K562 (cell line): ENCODE results near the gene CMTR1. TPM values are rescaled to one million over a fixed set of nuclear protein-coding genes. Genes with fewer than 3 reads are reported as not detected.

ENCODE experiments used
- ATF3 ChIP-seq, 2 experiments: fragments of 450-650 bp in 1 of 2; sonication (generic) in 1 of 2; formaldehyde crosslinking in 1 of 2; IDR thresholded peaks in 1 of 2; conservative IDR thresholded peaks in 1 of 2; 2 replicates each; pipeline versions ENCODE4 v1.6.1 to v1.8.1; 2016 to 2023; ENCODE audit warnings: mild to moderate bottlenecking in 2 of 2, moderate library complexity in 2 of 2, inconsistent platforms in 1 of 2, missing genetic modification reagents in 1 of 2
- ATF6 ChIP-seq: sonication (generic); formaldehyde crosslinking; IDR thresholded peaks from 2 replicates; pipeline ENCODE4 v1.4.0; 2020; ENCODE audit warnings: mild to moderate bottlenecking, missing genetic modification reagents
- CREB1 ChIP-seq, 2 experiments: sonication (generic) in 1 of 2; formaldehyde crosslinking in 1 of 2; IDR thresholded peaks; 2 replicates each; pipeline versions ENCODE4 v1.6.1 to v1.8.0; 2012 to 2022; ENCODE audit warnings: inconsistent platforms in 1 of 2, mild to moderate bottlenecking in 1 of 2, missing genetic modification reagents in 1 of 2, moderate library complexity in 1 of 2
- MBD2 ChIP-seq: sonication (generic); IDR thresholded peaks from 2 replicates; pipeline ENCODE4 v1.6.1; 2016; ENCODE audit warnings: low read depth, borderline replicate concordance
- MNT ChIP-seq, 2 experiments: fragments of 450-650 bp; conservative IDR thresholded peaks; 2 replicates each; pipeline ENCODE4 v1.6.1; 2017; ENCODE audit warnings: mild to moderate bottlenecking in 2 of 2, moderate library complexity in 2 of 2
- MTA2 ChIP-seq: fragments of 450-650 bp; IDR thresholded peaks from 2 replicates; pipeline ENCODE4 v1.6.1; 2016; ENCODE audit warnings: low read depth
- SNAPC5 ChIP-seq: fragments of 250-450 bp; sonication (Bioruptor Pico); IDR thresholded peaks from 2 replicates; pipeline ENCODE4 v1.8.0; 2021; ENCODE audit warnings: moderate library complexity, mild to moderate bottlenecking, inconsistent platforms
- TEAD1 ChIP-seq, 2 experiments: fragments of 450-650 bp in 1 of 2; sonication (generic) in 1 of 2; formaldehyde crosslinking; IDR thresholded peaks; 2 replicates each; pipeline versions ENCODE4 v1.4.0 to v1.8.0; 2020 to 2022; ENCODE audit warnings: mild to moderate bottlenecking in 2 of 2, missing genetic modification reagents in 1 of 2
- THRA ChIP-seq: fragments of 450-650 bp; IDR thresholded peaks from 2 replicates; pipeline ENCODE4 v1.6.1; 2017; ENCODE audit warnings: mild to moderate bottlenecking, moderate library complexity
- TRIM28 ChIP-seq: fragments of 450-650 bp; IDR thresholded peaks from 2 replicates; pipeline ENCODE4 v1.6.1; 2017
- USF2 ChIP-seq: sonication (generic); formaldehyde crosslinking; IDR thresholded peaks from 2 replicates; pipeline ENCODE4 v1.5.0; 2020; ENCODE audit warnings: missing genetic modification reagents
- YBX1 ChIP-seq: fragments of 450-650 bp; IDR thresholded peaks from 2 replicates; pipeline ENCODE4 v1.7.1; 2016; ENCODE audit warnings: mild to moderate bottlenecking
- ZBTB26 ChIP-seq: fragments of 450-650 bp; formaldehyde crosslinking; IDR thresholded peaks from 2 replicates; pipeline ENCODE4 v1.4.0; 2022; ENCODE audit warnings: missing genetic modification characterization
- ZNF146 ChIP-seq: IDR thresholded peaks from one replicate; pipeline ENCODE4 v1.6.1; 2018; ENCODE audit warnings: missing compliant biosample characterization; ENCODE audit not compliant: unreplicated experiment
- ZNF431 ChIP-seq: sonication (generic); formaldehyde crosslinking; IDR thresholded peaks from 2 replicates; pipeline ENCODE4 v1.8.0; 2022; ENCODE audit warnings: mild to moderate bottlenecking, missing genetic modification reagents
- ZNF655 ChIP-seq: fragments of 250-450 bp; sonication (Bioruptor Pico); IDR thresholded peaks from 2 replicates; pipeline ENCODE4 v1.5.0; 2021
- polyA plus RNA-seq, 8 experiments: library from polyadenylated mRNA; depleted of rRNA in 4 of 8; stranded (reverse) in 5 of 8; unstranded in 3 of 8; fragments of >200 nt; fragmentation: Nextera tagmentation in 2 of 8; fragmentation: Illumina TruSeq in 1 of 8; extraction: Ambion mirVana in 2 of 8; extraction: Trizol in 1 of 8; gene quantifications; 2 replicates each; pipeline versions ENCODE4 v1.2.1 to v1.2.3, GENCODE V29; 2011 to 2014; ENCODE audit warnings: inconsistent platforms in 1 of 8, missing spikeins in 1 of 8
- total RNA-seq, 7 experiments: library from RNA; depleted of rRNA in 6 of 7; stranded (reverse); fragments of >200 nt in 6 of 7; fragmentation: Illumina TruSeq in 2 of 7; extraction: Trizol in 2 of 7; gene quantifications; 2 replicates each; pipeline versions ENCODE4 v1.2.1 to v1.2.3, GENCODE V29; 2011 to 2021; ENCODE audit warnings: low replicate concordance in 1 of 7

CMTR1 gene
- total and polyA plus RNA-seq, 9 of the 15 experiments (the other 6 are each of a cell fraction or from before 2014, with no cell fraction given), result 2.9 to 63.5 (median 49.5) TPM

GRCh38 chr6:37426058-37426944, 6.7 kb upstream of the CMTR1 start (continued):
- TF ChIP-seq ZNF431 (CRISPR knock-in tag), result no peak
- TF ChIP-seq THRA, result no peak
- TF ChIP-seq MNT (conservative IDR thresholded peaks at IDR 0.05), result peak in 1 of 2 experiments; percentile 78; a peak in 1 of 4 replicates
- no peak for TF ChIP-seq TEAD1 (CRISPR knock-in tag; IDR thresholded peaks at IDR 0.05)
- no peak for TF ChIP-seq ATF6 (CRISPR knock-in tag)
- TF ChIP-seq ATF3 (IDR thresholded peaks at IDR 0.05), result no peak
- TF ChIP-seq ATF3 (CRISPR knock-in tag; conservative IDR thresholded peaks at IDR 0.05), result no peak
- no peak for TF ChIP-seq ZNF146 (CRISPR knock-in tag)
- TF ChIP-seq TRIM28, result no peak
- no peak for TF ChIP-seq MBD2
- no peak for TF ChIP-seq SNAPC5 (CRISPR knock-in tag)
- TF ChIP-seq YBX1, result no peak
- TF ChIP-seq USF2, result no peak
- TF ChIP-seq ZNF655 (CRISPR knock-in tag), result no peak
- no peak for TF ChIP-seq ZBTB26 (CRISPR knock-in tag)
- TF ChIP-seq MTA2, result no peak
- TF ChIP-seq CREB1 (IDR thresholded peaks at IDR 0.05), result no peak
- no peak for TF ChIP-seq CREB1 (CRISPR knock-in tag; IDR thresholded peaks at IDR 0.05)
